Effector memory CD4-positive, alpha-beta T cell (primary cell): ENCODE measurements around the gene GNAQ.
"Not testable (repeated sequence)": the region's sequence is repeated elsewhere in the genome, so short reads cannot be mapped to it uniquely, and the experiment has no call there.

ENCODE experiments used
- DNase-seq, 3 donors: peaks; one replicate each; pipeline ENCODE4 v3.0.0-alpha.2; 2020
- H3K27ac ChIP-seq: 2 replicates; pipeline ENCODE4 v1.7.0; 2013; ENCODE audit warnings: mild to moderate bottlenecking, low read length, moderate library complexity; ENCODE audit not compliant: insufficient read depth, poor library complexity, severe bottlenecking
- H3K27me3 ChIP-seq: replicated peaks from 2 replicates; pipeline ENCODE4 v1.7.0; 2013; ENCODE audit warnings: mild to moderate bottlenecking, low read length; ENCODE audit not compliant: insufficient read depth, control insufficient read depth, poor library complexity, severe bottlenecking
- H3K36me3 ChIP-seq: 2 replicates; pipeline ENCODE4 v1.7.0; 2013; ENCODE audit warnings: mild to moderate bottlenecking, low read length, moderate library complexity; ENCODE audit not compliant: control insufficient read depth, insufficient read depth
- H3K4me1 ChIP-seq: 2 replicates; pipeline ENCODE4 v1.7.0; 2013; ENCODE audit warnings: low read length, mild to moderate bottlenecking; ENCODE audit not compliant: control insufficient read depth, insufficient read depth, poor library complexity, severe bottlenecking
- H3K4me3 ChIP-seq: 2 replicates; pipeline ENCODE4 v1.7.0; 2013; ENCODE audit warnings: low read length, low read depth, mild to moderate bottlenecking; ENCODE audit not compliant: insufficient read depth, poor library complexity, severe bottlenecking
- H3K9me3 ChIP-seq: 2 replicates; pipeline ENCODE4 v1.7.0; 2013; ENCODE audit warnings: mild to moderate bottlenecking, low read length, moderate library complexity; ENCODE audit not compliant: control insufficient read depth

The GNAQ gene

DNA sequence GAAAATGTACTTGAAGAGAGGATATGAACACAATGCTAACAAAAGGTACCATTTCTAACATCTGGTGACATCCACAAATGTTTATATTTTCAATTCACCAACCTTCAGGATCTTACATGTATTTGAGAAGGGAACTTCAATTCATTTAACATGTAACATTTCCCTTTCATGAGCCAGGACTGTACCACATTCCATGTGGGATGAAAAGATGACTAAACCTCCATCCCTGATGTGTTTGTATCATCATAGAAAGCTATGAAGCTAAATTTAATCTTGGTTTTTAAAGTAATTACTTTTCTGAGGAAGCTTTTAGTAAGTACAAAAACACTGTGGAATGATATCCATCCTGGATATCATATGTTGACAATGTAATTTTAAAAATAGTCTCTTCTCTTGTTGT is 305.3 kb downstream of the GNAQ start:
- DNase-seq = no peak

DNA sequence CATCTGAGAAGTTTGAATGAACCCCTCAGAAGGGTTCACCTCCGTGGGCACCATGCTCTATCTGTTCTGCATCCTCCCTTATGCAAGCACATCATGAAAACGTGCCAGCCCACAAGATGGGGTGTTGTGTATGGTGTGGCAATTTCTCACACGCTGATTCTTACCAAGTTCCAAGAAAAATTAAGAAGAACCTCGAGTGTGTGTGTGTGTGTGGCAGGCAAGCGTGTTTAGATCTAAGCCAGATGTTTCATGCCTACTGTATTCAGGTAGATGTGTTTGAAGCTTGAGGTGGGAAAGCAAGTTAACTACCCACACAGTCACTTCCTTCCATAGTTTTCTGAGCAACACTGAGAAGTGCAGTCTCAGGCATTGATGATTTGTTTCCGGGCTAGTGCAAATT is 305.8 kb downstream of the GNAQ start:
- no peaks in the 10 kb centered on the region for H3K4me1 ChIP-seq
- no peak overlapping the region for H3K27ac ChIP-seq
- DNase-seq = no peak
- no peak overlapping the region for H3K4me3 ChIP-seq
- H3K27me3 ChIP-seq = no peaks in the 10 kb centered on the region
- H3K36me3 ChIP-seq = peaks cover 19% of the 10 kb centered on the region
- no peaks in the 10 kb centered on the region for H3K9me3 ChIP-seq

More for the DNA sequence above, 305.3 kb downstream of the GNAQ start:
- H3K4me3 ChIP-seq = no peak overlapping the region
- no peaks in the 10 kb centered on the region for H3K9me3 ChIP-seq
- H3K27ac ChIP-seq = no peak overlapping the region
- no peaks in the 10 kb centered on the region for H3K4me1 ChIP-seq
- peaks cover 19% of the 10 kb centered on the region for H3K36me3 ChIP-seq
- H3K27me3 ChIP-seq = no peaks in the 10 kb centered on the region

DNA sequence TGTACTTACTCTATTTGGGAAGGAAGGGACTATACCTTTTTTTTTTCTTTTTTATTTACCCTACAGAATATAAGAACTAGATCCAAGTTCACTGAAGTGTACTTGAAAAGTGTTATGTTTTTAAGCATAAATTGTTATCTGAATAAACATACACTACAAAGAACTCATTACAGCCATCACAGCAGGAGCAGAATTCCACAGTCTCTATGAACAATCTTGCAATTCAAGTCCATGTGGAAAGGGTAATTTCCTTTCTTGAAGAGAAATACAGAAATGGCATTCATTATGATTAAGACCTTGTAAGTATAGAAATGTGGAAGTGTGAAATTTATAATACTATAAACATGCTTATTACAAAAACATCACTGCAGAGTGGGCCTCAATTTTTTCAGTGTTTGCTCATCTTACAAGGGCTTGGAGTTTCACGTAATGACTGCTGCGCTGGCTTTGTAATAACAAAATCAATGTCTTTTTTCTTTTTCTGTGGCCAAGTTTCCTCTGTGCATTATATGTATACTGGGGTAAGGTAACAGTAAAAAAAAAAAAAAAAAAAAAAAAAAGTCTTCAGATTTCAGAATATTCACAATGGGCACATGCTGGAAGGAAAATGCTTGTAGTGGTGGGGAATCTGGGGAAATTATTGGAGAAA is 306.4 kb downstream of the GNAQ start:
- peaks cover 17% of the 10 kb centered on the region for H3K36me3 ChIP-seq

DNA sequence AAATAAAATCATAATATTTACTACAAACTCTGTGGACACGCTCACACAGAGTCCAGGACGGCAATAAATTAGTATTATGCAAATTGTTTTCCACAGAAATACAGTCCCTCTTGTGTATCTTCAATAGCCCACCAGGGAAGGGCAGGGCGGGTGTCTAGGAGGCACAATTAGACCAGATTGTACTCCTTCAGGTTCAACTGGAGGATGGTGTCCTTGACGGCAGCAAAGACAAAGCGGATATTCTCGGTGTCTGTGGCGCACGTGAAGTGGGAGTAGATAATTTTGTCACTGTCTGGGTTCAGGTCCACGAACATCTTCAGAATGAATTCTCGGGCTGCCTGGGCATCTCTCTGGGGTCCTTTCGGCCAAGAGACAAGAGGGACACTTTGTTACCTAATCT is 310.5 kb downstream of the GNAQ start:
- not testable (repeated sequence) for H3K27me3 ChIP-seq

More for the DNA sequence above, 306.4 kb downstream of the GNAQ start:
- H3K27ac ChIP-seq = no peak overlapping the region
- H3K4me1 ChIP-seq = no peaks in the 10 kb centered on the region
- H3K9me3 ChIP-seq = no peaks in the 10 kb centered on the region
- DNase-seq = no peak
- no peak overlapping the region for H3K4me3 ChIP-seq
- H3K27me3 ChIP-seq = no peaks in the 10 kb centered on the region

DNA sequence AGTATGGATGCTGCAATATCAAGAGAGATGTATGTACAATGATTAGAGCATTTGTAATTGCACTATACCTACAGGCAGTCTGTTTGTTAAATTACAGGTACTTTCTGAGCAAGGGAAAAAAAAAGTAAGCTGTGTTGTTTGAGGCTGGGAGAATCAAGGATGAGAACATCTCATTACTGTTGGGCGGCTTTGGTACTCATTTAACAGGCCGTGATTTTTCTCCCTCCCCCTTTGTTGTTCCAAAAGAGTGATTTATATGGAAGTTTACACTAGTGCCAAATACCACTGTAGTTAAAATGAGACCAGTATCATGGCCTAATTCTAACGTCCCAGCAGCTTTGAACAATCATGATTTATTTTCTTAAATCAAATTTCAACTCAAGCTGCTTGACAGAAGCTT is 312.3 kb downstream of the GNAQ start:
- no peak for DNase-seq
- H3K9me3 ChIP-seq = no peaks in the 10 kb centered on the region
- H3K4me1 ChIP-seq = no peaks in the 10 kb centered on the region
- H3K4me3 ChIP-seq = no peak overlapping the region
- H3K27ac ChIP-seq = no peak overlapping the region
- H3K36me3 ChIP-seq = no peaks in the 10 kb centered on the region
- no peaks in the 10 kb centered on the region for H3K27me3 ChIP-seq

More for the DNA sequence above, 310.5 kb downstream of the GNAQ start:
- H3K9me3 ChIP-seq, H3K4me3 ChIP-seq, H3K36me3 ChIP-seq, H3K27ac ChIP-seq, H3K4me1 ChIP-seq, DNase-seq: not testable (repeated sequence)

DNA sequence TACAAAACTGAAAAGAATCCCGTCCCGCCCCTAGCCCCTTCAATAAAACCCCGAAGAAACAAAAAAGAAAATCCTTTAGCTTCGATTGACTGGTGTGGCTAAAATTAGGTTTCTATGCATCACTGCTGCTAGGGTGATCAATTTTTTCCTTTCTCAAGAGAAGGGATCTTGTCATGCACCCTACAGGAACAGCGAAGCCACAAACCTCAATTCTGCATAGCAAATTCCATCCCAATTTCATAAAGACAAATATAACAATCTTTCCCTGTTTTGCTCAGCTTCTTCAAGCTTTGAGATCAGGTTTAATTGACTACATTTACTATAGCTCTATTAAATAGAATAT is 313.3 kb downstream of the GNAQ start:
- DNase-seq, H3K36me3 ChIP-seq, H3K27ac ChIP-seq, H3K4me3 ChIP-seq, H3K27me3 ChIP-seq, H3K4me1 ChIP-seq, H3K9me3 ChIP-seq: not testable (repeated sequence)

DNA sequence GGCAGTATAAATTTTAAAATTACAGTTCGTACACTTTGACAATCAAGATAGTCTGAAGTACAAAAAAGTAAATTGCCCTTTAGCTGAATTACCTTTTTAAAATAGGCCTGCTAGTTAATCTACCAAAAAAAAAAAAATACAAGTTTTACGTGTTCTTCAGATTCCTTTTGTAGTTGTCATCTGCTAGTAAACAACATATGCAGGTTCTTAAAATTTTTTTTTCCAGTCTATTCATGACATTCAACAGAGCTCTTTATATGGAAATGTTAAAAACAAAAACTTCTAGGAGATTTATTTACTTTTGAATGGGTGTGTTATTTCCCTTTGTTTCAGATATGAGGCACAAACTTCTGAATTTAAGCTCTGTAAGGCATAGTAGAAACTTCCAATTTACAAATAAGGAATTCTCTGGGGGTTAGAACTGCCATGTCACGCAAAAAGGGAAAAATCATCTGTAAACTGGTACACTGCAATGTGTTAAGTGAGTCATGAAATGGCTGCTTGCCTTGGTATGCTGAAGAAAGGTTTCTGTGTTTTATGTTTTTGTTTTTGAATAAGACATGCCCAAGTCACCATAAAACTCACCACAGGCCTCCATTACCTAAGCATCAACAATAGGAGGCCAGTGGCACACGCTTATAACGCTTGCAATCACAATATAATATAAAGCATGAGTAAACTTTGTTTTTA is 313.9 kb downstream of the GNAQ start:
- DNase-seq, H3K27ac ChIP-seq: not testable (repeated sequence)

DNA sequence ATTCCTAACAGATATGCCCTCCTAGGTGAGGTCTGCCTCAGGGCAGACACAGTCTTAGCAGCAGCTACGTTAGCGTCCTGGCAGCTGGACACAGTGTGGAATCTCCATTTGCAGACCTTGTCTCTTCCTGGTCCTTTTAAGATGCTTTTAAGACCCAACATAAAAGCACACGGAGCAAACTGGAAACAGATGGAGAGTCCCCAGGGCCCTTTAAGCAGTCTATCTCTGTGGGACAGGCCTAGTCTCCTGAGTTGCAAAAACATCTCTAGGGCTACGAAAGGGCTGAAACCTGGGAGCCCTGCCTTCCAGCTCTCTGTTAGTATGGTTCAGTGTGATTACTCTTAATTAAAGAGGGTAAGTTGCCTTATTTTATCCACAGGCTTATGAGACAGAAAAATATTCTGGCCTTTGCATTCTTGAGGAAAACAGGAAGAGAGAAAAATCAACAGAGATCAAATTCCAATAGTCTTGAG is 317.5 kb downstream of the GNAQ start:
- H3K4me1 ChIP-seq = no peaks in the 10 kb centered on the region
- H3K27ac ChIP-seq = no peak overlapping the region

More for the DNA sequence above, 313.9 kb downstream of the GNAQ start:
- not testable (repeated sequence) for H3K4me1 ChIP-seq, H3K27me3 ChIP-seq, H3K36me3 ChIP-seq, H3K9me3 ChIP-seq, H3K4me3 ChIP-seq

DNA sequence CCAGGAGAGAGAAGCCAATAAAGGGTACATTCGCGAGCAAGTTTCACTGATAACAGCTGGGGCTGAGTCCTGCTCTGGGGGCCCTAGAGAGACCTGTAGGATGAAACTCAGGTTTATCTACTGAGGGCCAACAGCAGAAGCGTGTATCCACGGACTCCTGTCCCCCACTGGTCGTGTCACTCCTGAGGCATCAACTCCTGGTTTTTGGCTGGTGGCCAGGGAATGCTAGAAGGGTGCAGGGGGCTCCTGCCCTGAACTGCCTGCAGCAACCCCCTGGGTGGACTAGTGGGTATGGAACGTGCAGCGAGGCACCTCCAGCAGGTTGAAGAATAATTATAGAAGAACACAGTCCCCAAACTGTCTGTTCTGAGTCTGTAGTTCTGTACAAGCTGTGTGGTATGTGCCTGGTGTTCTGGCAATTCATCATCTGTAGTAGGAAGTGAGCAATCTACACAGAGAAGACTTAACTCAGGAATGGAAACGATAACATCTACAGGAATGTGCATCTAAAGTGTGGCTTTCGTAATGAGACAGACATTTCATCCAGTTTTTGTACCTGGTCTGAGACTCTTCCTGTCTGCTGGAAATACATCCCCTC is 319.0 kb downstream of the GNAQ start:
- Histone ChIP-seq H3K4me3 (no peak overlapping the region), H3K9me3 (no peaks in the 10 kb centered on the region), H3K4me1 (no peaks in the 10 kb centered on the region), H3K27ac (no peak overlapping the region), H3K36me3 (no peaks in the 10 kb centered on the region), H3K27me3 (no peaks in the 10 kb centered on the region)
- DNase-seq = no peak

More for the DNA sequence above, 317.5 kb downstream of the GNAQ start:
- no peak for DNase-seq
- Histone ChIP-seq H3K9me3 (no peaks in the 10 kb centered on the region), H3K4me3 (no peak overlapping the region), H3K27me3 (no peaks in the 10 kb centered on the region), H3K36me3 (no peaks in the 10 kb centered on the region)

DNA sequence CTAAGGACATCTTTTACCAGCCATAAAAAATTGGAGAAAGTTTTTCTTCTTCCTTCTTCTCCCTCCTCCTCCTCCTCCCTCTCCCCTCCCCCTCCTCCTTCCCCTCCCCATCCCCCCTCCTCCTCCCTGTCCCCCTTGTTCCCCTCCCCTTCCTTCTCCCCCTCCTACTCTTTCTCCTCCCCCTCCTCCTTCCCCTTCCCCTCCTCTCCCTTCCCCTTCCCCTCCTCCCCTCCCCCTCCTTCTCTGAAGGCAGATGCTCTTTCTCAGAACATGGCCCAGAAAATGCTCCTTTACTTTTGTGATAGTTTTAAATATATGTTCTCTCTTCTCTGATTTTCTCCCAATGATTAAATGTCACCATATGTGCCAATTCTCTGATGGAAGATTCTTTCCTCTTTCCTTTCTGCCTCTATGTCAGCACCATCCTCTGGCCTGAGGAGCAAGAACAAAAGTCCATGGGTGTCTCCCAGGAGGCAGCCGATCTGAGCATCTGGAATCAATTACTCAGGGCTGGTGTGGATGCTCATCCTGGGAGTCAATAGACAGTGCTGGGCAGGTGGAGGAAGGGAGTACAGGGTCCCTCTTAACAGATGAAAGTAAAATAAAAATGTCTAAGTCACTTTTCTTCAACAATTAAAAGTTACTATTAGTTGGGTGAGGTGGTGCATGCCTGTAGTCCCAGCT is 320.5 kb downstream of the GNAQ start:
- no peak for DNase-seq
- Histone ChIP-seq H3K4me3 (no peak overlapping the region), H3K4me1 (no peaks in the 10 kb centered on the region), H3K36me3 (no peaks in the 10 kb centered on the region), H3K9me3 (no peaks in the 10 kb centered on the region), H3K27ac (no peak overlapping the region), H3K27me3 (no peaks in the 10 kb centered on the region)
